WERI-Rb-1 (cell line): ENCODE data around the gene G0S2.

Experiments used
- DNase-seq: peaks from one replicate; pipeline ENCODE4 v3.0.0-alpha.2; 2020
- H3K27ac ChIP-seq: fragments of 250-450 bp; sonication (Bioruptor Pico); 2 replicates; pipeline ENCODE4 v1.5.1; 2020; ENCODE audit warnings: mild to moderate bottlenecking, moderate library complexity
- H3K27me3 ChIP-seq: fragments of 250-450 bp; sonication (Bioruptor Pico); 2 replicates; pipeline ENCODE4 v1.5.1; 2021; ENCODE audit warnings: mild to moderate bottlenecking, low read depth, moderate library complexity; ENCODE audit not compliant: insufficient read depth, severe bottlenecking
- H3K36me3 ChIP-seq: fragments of 250-450 bp; sonication (Bioruptor Pico); 2 replicates; pipeline ENCODE4 v1.5.1; 2020; ENCODE audit warnings: mild to moderate bottlenecking, moderate library complexity
- H3K4me3 ChIP-seq: 2 replicates; pipeline ENCODE4 v1.5.1; 2011; ENCODE audit warnings: low read depth, mild to moderate bottlenecking, control low read depth, low read length
- H3K9me3 ChIP-seq: fragments of 250-450 bp; sonication (Bioruptor Pico); 2 replicates; pipeline ENCODE4 v1.5.1; 2021; ENCODE audit warnings: mild to moderate bottlenecking, moderate library complexity; ENCODE audit not compliant: severe bottlenecking
- TF ChIP-seq, protein P1 (sequence below): IDR thresholded peaks from 2 replicates; pipeline ENCODE4 v1.5.1; 2011; ENCODE audit warnings: low read depth, mild to moderate bottlenecking, control low read depth, inconsistent platforms, low read length

The G0S2 gene

DNA sequence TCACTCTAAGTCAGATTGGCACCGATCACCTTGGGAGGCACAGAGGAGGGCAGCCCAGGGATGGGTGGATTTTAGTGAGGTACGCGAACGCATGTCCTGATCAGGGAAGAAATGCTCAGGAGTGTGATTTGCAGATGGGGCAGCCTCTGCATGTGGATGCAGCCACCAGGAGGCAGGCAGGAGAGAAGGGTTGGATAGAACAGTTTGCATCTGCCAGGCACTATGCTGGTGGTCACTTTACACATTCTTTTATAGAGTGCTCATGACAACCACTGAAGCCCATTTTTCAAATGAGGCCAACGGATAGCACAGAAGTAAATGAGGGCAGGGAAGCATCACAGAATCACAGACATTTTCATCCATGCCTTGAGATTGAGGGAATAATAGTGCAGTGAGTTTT is 28.7 kb upstream of the G0S2 start:
- DNase-seq: no peak
- peaks cover 48% of the 10 kb centered on the region for H3K27me3 ChIP-seq
- H3K27ac ChIP-seq: no peak overlapping the region
- H3K36me3 ChIP-seq: no peaks in the 10 kb centered on the region
- no peak overlapping the region for H3K4me3 ChIP-seq
- TF ChIP-seq, protein P1, sequence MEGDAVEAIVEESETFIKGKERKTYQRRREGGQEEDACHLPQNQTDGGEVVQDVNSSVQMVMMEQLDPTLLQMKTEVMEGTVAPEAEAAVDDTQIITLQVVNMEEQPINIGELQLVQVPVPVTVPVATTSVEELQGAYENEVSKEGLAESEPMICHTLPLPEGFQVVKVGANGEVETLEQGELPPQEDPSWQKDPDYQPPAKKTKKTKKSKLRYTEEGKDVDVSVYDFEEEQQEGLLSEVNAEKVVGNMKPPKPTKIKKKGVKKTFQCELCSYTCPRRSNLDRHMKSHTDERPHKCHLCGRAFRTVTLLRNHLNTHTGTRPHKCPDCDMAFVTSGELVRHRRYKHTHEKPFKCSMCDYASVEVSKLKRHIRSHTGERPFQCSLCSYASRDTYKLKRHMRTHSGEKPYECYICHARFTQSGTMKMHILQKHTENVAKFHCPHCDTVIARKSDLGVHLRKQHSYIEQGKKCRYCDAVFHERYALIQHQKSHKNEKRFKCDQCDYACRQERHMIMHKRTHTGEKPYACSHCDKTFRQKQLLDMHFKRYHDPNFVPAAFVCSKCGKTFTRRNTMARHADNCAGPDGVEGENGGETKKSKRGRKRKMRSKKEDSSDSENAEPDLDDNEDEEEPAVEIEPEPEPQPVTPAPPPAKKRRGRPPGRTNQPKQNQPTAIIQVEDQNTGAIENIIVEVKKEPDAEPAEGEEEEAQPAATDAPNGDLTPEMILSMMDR: no peak
- no peaks in the 10 kb centered on the region for H3K9me3 ChIP-seq

DNA sequence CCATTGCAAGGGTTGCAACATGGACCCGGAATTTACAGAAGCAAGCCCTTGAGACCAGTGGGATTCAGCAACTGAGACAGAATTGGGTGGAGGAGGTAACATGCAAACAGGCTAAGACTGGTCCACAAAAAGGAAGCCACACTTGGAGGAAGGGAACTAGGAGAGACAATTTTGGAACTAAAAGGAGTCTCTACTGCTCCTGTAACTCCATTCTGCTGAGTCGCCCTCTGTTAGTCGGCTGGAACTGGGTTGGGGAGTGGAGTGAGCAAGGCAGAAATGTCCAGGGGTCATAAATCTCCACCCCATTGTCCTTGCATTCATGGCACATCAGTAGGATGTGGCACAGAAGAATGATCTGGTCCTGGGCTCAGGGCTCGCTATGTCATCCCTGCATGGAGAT is 28.1 kb upstream of the G0S2 start:
- Histone ChIP-seq H3K27ac (no peak overlapping the region), H3K9me3 (no peaks in the 10 kb centered on the region), H3K36me3 (no peaks in the 10 kb centered on the region), H3K4me3 (no peak overlapping the region), H3K27me3 (peaks cover 46% of the 10 kb centered on the region)
- TF ChIP-seq, protein P1: no peak
- DNase-seq: no peak

DNA sequence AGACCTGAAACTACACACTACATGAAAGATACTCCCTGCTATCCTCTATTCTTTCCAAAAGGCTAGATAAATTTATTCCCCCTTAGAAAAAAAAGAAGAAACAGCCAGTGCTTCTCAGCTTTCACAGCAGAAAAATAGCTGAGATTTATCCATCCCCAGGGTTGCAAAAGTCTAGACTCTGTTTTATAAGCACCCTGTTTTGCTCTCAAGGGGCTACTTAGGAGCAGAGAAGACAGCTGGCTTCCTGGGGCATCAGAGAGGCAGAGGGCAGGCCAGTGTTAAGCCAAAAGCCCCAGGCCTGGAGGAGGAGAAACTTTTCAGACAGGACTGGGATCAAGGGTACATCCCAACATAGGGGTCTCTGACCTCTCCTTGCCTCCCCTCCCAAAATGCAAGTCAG is 26.9 kb upstream of the G0S2 start:
- no peak overlapping the region for H3K27ac ChIP-seq
- H3K36me3 ChIP-seq: no peaks in the 10 kb centered on the region
- no peak overlapping the region for H3K4me3 ChIP-seq
- no peaks in the 10 kb centered on the region for H3K9me3 ChIP-seq
- TF ChIP-seq, protein P1: no peak
- H3K27me3 ChIP-seq: peaks cover 52% of the 10 kb centered on the region
- no peak for DNase-seq

DNA sequence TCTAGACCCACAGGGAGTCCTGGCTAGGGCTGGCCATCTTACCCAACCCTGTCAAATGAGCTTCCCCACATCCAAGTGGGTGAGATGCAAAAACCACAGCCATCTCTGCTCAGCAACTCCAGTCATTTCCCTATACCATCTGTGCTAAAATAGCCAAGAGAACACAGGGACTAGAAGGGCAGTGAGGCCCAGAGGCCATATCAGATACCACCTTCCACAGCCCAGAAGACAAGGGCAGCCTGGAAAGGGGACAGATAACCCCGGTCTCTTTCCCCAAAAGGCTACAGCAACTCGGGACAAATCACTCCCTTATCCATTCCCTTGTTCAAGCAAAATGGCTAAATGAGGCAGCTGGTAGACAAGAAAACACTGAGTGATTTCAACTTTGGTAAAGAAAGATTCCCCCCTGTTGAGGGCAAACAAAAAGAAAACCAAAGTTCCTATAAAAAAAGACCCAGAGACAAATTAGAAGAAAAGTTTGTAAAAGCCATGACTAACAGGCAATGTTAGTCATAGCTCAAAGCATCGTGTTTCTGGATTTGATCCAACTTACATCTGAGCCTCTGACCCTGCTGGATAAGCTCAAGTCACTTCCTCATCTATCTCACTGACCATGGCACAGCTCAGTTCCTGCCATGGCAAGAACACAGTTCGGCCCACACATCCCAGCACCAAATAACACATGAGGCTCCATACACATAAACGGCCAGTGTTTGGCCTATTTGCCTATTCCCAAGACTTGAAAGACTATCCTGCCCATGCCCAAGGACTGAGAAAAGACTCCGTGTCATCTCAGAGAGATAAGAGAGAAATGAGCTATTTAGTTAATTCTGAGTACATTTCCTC is 26.1 kb upstream of the G0S2 start:
- H3K36me3 ChIP-seq: no peaks in the 10 kb centered on the region
- TF ChIP-seq, protein P1: no peak
- no peak overlapping the region for H3K27ac ChIP-seq
- peaks cover 56% of the 10 kb centered on the region for H3K27me3 ChIP-seq
- no peak for DNase-seq
- no peak overlapping the region for H3K4me3 ChIP-seq
- no peaks in the 10 kb centered on the region for H3K9me3 ChIP-seq

DNA sequence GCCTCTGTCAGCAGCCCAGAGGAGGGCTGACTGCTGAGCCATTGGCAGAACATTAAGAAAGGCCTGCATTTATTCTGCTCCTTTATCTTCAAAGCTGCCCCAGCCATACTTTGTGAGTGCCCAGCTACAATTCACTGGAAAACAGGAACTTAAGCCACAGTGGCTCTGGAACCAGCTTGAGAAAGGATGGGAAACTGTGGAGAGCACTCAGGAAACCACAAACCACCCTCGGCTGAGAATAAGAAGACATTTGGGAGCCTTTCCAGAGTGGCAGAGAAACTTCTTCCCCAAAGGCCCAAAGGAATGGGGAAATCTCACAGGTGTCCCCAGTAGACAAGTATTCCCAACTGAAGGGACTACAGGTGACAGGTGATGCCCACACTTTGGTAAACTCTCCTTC is 24.8 kb upstream of the G0S2 start:
- no peaks in the 10 kb centered on the region for H3K36me3 ChIP-seq
- TF ChIP-seq, protein P1: no peak
- H3K4me3 ChIP-seq: no peak overlapping the region
- no peak for DNase-seq
- peaks cover 64% of the 10 kb centered on the region for H3K27me3 ChIP-seq
- no peak overlapping the region for H3K27ac ChIP-seq
- no peaks in the 10 kb centered on the region for H3K9me3 ChIP-seq
